ENCODE results near the gene PHLDA3.
"Not testable (repeated sequence)": the region's sequence is repeated elsewhere in the genome, so short reads cannot be mapped to it uniquely, and the experiment has no call there.

PHLDA3 gene

DNA sequence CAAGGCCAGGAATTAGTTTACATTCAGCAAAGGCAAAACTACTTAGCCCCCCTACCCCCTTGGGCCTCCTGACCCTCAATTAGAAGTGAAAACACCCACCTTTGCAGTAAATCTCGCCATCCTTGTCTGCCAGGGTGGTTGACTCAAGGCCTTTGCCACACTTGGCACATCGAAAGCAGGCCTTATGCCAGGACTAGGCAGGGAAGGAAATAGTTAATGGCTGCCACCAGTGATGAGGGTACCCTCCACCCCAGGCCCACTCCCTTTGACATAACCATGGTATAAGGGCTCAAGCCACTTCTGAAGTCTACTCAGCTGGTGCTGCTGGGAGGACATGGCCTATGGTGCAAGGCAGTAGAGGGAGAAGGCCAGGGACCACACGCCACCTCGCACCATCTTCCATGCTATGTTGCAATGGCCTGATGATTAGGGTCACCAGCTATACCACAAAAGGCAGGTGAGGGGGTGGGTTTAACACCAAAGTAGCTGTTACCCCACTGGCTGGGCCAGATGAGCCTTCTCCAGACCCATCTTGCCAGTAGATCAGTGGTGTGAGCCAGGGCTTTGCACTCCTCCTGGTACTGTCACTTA is 16.3 kb upstream of the PHLDA3 start:
- no peak for DNase-seq

DNA sequence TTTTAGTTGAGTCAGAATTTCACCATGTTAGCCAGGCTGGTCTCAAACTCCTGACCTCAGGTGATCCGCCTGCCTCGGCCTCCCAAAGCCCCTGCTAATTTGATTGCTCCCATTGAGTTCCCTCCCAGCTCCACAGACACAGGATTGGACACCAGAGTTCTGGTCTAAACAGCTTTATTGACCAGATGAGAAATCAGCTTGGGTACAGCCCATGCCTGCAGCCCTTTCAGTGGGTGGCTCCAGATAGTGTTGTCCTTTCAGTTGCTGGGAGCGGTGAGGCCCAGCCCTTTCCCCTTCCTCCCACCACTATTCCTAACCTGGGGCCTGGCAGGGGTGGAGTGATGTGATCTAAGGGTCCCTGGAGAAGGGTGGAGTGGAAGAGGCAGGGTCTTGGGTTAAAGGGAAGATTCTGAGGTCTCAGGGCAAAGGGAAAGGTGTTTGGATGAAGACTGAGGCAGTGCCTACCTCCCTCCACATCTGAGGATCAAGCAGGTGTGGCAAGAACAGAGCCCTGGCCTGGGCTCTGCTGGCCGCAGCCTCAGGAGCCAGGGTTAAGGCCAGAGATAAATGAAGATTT is 14.5 kb upstream of the PHLDA3 start:
- no peak for DNase-seq

DNA sequence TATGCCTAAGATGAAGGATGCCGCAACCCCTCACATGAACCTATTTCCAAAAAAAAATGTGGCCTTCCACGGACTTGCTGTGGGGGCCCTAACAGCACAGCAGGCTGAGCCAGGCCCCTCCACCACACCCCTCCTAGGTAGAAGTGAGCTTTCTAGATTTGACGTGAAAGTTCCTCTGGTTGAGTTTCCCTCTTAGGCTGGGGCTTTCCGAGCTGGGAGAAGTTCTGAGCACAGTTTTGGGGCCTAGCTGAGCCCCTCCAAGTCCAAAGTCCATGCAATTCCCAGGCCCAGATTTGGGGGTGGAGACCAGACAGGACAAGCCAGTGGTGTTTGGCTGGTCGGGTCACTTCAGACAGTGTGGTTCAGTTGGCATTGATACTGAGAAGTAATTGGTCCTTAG is 13.8 kb upstream of the PHLDA3 start:
- DNase-seq = no peak

DNA sequence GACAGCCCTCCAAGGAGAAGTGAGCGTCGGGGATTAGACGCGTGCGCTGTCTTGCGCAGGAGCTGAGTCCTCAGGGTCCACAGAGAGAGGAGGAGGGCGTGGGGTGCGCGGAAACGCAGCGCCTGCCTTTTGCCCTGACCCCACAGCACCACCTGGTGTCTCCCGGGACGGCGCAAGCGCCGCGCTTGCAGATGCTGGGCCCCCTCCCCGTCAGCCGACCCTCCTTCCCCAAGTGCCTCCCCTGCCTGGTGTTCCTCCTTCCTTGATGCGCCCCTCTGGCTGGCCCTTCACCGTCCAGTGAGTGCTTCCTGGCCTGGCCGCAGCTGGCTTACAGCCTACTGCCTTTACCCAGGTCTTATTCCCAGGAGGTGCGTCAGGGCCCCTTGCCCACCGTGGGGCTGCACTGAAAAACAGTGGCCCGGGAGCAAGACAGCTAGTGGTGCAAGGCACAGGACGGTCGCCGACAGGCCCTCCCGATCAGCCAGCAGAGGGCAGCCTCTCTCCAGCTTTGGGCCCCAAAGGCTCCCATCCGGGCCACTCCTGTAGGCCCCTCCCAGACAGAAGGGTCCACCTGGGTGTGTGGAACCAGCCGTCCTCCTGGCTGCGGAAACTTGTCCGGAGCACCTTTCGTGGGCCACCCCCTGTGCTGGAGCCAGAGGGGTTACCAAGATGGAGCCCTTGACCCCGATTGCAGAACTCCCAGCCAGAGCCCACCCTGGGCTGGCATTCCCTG is 12.9 kb upstream of the PHLDA3 start:
- peak; percentile 54 for DNase-seq

DNA sequence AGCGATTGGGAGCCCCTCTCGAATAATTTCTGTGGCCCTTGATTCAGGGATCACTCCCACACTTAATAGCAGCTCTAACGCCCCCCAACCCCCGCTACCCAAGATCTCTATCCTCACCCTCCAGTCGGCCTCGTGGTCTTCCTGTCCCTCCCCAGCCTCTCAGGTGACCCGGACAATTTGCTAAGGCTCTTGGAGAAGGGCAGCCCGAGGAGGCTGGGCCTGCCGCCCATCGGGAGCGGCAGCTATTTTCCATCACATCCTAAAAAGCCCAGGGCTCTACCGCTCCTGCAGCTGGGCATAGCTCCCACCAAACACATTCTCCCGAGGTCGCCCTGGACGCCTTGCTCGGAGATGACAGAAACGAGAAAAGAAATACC is 12.0 kb upstream of the PHLDA3 start:
- no peak for DNase-seq

DNA sequence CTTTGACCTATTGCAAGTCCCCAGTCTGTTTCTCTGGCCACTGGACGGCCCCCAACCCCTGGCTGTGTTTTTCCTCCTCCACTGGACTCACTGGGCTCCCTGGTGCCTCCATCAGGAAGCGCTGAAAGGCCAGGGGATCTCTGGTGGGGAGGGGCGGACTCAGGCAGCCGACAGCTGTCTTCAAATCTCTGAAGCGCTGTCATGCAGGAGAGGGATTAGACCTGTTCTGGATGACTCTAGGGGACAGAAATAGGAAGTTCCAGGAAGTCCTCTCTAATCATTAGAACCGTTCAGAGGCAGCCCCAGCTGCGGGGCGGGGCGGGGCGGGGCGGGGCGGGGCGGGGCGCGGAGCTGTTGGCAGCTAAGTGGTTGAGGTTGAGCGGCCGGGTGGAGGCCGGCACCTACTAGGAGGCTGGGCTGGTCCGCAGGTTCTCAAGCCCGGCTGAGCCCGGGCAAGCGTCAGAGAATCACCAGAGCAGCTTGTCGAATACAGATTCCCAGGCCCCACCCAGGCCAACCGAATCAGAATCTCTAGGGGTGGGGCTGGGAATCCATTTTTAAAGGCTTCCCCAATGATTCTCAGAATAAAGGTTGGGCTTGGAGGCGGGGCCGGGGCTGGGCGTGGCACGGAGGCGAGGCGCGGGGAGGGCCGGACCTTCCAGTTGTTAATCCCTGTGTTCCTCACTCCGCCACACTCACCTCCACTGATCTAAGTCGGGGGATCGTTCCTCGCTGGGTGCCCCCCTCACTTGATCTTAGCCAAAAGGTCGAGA is 11.4 kb upstream of the PHLDA3 start:
- DNase-seq = peak; percentile 32

DNA sequence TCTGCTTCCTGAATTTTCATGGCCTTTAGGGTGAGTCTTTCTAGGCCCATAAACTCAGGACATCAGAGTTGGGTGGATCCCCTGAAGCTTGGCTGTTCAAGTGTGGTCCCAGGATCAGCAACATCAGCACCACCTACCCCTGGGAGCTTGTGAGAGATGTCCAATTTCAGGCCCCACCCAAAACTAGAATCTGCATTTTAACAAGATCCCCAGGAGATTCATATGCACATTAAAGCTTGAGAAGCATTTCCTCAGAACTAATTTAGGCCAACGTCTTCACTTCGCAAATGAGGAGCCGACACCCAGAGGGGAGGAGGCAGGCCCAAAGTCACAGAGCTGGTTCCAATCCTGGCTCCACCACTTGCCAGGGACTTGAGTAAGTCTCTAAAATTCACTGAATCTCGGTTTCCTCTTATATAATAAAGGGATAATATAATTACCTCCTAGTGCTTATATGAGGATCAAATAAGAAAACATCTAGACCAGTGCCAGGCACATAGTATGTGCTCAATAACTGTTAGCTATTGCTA is 10.3 kb upstream of the PHLDA3 start:
- DNase-seq = no peak

DNA sequence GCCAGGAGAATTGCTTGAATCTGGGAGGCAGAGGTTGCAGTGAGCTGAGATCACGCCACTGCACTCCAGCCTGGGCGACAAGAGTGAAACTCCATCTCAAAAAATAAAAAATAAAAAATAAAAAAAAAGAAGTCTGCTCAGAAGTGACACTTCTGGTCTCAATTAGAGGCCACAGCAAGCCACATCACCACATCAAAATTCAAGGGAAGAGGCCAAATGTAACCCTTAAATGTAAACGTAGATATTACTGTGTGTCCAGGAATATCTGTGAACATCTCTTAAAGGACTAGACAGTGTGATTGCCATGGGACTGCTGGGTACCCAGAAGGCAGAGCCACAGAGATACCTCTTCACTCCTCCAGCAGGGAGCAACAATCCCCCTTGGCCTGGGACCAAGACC is 9.7 kb upstream of the PHLDA3 start:
- DNase-seq = not testable (repeated sequence)

DNA sequence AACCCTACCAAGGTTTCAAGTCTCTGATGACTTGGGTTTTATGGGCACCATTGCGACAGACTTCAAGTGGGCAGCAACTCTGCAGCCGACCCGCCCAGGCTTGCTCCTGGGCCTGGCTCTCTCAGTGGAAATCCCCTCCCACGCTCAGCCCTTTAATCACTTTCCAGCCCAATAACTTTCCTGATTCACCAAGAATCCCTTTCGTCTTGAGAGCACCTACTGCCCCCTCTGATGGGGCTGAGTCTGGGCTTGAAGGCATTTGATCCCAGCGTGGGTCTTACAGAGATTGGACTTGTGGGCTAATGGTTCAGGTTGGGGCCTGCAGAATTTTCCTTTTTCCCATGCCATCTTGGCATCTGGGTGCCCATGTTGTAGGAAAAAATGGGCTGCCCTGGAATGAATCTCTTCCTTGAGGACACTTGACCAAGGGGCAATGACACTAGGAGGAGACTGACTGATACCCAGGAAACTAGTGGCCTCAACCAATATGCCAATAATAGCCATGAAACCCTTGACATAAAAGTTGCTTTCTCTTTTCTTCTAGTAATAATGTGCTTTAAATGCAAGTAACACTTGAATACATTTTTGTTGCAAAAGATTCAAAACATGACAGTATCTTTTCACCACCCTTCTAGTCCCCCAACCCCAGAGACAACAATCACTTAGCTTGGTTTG is 7.8 kb upstream of the PHLDA3 start:
- DNase-seq = no peak

DNA sequence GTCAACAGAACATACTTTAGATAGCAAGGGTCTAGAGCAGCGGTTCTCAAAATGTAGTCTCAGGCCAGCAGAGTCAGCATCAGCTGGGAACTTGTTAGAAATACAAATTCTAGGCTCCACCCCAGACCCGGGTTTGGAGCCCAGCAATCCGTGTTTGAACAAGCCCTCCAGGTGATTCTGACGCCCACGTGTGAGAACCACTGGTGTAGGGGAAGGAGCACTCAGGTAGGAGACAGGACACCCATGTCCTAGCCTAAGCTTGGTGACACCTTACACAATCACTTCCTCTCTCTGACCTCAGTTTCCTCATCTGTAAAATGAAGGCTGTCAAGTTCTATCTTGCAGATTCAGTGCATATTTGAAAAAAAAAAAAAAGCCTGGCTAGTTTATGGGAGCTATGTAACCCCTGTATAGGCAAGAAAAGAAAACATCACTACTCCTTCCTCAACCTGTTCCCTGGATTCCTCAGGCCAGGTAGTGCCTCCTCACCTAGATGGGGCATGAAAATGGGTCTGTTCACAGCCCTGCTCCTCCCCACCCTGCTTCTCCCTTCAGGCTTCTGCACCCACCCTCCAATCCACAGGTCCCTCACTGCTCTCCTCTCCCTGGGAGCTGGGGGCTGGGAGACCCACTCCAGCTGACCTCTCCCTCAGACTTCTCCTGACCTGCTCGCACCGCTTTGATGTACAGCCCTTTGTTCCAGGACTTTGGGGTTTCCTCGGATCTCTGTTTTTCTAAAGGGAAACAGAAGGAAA is 7.1 kb upstream of the PHLDA3 start:
- DNase-seq = no peak

DNA sequence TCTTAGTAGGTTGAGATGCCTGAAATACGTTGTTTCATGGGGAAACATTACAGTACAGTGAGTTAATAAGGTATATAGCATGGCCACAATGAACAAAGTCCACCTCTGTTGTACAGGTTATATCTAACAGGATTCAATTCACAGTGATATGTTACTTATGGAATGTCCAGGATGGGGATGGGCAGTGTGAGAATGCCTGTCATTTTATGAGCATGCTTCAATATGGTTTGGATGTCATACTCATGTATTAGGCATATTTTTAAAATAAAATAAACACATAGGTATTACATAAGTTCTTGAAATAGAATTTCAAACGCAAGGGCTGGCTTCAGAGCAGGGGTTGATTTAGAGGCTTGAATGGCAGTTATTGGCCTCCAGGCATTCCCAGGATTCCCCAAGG is 6.1 kb upstream of the PHLDA3 start:
- DNase-seq = no peak

DNA sequence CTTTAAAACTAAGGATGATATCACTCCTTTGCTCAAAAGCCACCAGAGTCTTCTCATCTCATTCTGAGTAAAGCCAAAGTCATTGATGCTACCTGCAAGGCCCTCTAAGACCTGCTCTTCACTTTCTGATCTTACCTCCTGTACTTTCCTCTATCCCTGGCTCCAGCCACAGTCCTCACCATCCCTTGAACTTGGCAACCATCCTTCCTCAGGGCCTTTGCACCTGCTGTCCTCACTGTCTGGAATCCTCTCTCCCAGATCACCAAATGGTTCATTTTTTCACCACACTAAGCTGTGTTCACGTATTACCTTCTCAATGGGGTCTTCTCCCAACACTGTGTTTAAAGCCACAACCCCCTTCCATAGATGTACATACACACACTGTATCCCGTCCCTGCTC is 4.3 kb upstream of the PHLDA3 start:
- DNase-seq = no peak

DNA sequence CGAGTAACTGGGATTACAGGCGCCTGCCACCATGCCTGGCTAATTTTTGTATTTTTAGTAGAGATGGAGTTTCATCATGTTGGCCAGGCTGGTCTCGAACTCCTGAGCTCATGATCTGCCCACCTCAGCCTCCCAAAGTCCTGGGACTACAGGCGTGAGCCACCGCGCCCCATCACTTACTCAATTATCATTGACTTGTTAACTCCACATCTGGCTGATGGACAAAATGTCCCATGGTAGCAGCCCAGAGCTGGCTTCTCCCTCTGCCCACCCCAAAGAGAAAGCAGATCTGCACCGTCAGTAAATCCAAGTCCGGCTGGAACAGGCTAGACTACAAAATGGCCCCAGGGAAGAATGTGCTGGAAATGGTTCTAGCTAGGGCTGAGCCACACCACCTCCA is 3.3 kb upstream of the PHLDA3 start:
- DNase-seq = not testable (repeated sequence)

DNA sequence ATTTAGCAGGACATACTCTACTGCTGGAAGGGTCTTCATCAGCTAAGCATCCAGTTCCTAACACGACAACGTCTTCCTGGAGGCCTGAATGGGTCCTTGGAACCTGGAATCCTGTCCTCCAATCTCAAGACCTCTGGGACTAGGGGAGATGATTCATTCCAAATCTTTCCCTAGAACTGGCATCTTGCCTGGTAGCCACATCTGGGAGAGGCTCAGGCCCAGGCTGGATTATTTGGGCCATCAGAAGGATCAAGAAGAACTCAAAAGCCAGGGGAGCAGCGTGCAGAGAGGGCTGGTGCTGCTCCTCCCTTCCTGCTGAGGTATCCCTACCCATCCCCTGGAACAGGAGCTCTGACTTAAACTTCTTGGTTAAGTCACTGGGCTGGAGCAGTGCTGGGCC is 2.8 kb upstream of the PHLDA3 start:
- no peak for DNase-seq

DNA sequence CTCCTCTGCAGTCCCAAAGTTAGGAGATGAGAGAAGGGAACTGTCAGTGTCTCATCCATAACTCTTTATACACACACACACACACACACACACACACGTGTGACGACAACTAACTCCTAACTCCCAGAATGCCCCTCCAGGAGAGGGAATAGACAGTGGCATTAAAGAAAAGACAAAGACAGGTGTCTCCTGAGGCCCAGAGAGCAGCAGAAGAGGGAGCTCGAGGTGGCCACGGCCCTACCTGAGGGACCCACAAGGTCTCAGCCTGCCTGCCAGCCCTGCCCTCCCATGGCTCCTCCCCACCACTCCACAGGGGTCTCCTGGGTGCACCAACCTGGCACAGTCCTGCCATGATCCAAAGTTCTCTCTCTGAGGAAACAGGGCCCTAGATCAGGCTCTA is 1.6 kb upstream of the PHLDA3 start:
- no peak for DNase-seq

DNA sequence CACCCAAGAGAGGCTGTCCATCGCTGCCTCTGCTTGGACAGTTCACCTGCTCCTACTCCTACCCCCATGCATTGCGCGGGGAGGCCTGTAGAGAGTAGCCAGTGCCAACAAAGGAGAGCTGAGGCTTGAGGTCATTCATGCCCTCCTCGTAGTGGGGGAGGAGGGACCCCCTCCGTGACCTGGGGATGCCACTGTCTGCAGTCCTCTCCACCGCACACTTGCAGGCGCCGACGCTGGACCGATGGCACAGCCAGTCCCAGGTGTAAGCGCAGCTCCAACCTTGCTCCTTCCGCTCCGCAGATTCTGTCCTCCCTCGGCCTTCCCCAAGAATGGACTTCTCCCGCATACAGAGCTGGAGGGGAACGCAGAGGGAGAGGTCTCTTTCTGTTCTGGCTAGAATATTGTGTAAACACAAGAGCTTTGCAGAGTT is 672 bp upstream of the PHLDA3 start:
- no peak for DNase-seq

DNA sequence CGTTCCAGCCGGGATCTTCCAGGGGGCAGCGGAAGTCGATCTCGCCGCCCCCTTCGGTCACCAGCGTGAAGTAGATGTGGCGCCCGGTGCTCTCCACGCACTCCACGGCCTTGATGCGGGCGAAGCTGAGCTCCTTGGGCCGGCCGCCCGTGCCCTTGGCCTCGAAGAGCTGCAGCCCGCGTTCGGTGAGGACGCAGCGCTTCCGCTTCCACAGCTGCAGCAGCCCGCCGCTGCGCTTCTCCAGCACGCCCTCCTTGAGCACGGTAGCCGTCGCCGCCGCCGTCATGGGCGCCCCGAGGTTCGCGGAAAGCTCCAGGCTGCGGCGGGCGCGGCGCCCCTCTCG is 516 bp downstream of the PHLDA3 start:
- no peak for DNase-seq

DNA sequence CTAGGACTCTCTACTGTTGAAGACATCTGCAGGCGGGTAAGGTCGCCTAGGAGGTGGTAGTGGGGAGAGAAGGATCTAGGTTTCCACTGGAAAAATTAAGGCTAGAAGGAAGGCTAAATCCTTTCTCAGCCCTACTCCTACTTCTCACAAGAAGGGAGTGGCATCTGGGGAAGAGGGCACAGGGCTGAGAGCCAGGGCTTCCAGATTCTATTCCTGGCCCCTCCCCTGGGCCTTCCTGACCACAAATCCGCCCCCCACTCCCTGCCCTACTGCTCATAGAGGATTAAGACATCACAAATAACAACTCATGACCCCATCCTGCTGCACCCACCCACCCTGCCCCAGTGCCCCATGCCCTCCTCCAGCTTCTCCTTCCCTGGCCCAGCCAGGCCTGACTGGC is 2.5 kb downstream of the PHLDA3 start:
- no peak for DNase-seq

DNA sequence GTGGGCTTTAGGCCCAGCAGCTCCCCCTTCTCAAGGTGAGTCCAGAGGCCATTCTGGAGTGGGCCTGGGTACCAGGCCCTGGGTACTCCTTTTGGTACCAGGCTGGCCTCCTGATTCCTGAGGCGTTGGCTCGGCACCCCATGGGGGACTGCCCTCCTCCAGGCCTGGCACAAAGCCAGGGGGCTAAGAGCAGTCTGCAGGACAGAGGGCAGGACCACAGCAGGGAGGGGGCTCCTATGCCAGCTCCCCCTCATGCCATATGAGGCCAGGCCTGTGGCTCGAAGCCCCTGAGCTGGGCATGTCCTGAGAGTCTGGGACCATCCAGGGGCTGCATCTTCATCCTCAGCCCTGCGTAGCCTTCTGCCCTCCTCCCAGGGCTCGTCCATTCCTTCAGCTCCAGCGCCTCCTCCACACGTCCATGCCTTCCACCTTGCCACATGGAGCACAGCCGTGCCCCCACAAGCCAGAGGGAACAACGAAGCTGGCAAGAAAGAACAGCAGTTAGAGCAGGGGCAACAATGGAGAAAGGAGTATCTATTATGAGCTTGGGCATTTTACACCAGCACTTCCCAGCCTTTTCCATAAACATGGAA is 3.2 kb downstream of the PHLDA3 start:
- DNase-seq = no peak

DNA sequence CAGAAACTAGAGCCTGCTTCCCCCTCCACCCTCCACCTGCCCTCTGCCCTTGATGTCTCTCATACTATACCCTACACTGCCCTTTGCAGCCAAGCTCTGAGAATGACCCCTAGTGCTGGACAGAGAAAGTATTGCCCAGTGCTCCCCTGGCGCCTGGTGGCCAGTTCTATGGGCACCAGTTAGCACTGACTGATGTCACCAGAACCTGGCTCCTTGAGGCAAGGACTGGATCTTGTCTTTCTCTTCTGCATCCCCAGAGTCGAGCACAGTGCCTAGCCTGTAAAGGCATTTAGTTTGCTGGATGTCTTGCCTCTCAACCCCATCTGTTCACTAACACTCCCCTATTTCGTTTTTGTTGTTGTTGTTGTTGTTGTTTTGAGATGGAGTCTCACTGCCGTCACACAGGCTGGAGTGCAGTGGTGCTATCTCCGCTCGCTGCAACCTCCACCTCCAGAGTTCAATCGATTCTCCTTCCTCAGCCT is 5.9 kb downstream of the PHLDA3 start:
- DNase-seq = no peak

DNA sequence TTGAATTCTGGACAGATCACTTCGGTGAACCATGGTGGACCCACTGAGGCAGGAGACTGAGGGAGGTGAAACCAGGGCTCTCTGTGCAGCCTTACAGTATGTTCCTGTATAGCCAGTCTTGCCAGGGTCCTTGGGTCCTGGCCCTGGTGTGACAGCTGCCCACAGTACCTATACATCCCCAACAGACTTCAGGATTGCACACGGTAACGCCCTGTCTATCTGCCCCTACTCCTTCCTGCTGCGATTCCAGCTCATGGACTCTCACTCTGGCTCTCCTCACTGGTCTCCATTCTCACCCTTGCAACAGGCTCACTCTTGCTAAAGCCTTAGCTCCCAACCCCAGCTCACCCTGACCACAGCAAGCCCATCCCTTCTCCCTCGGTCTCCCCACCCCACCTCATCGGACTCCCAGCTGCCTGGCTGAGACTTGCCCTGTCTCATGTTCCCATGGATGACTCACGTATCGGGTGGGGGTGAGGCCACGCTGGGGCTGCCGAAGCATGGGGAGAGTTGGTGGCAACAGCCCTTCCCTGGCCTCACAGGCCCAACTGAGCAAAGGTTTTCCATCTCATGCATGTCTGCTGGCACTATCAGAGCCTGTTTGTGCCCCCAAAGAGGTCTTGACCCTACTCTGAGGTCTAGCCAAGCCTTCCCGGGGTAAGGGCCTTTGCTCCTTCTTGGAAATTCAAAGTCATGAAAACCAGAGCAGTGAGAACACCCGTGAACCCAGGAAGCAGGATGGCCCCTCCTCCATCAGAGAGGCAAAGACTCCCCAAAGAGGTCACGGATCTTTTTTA is 7.1 kb downstream of the PHLDA3 start:
- no peak for DNase-seq
